NCI-H748 treated with DMSO at 0.1 percent for 48 hours (cell line): ENCODE results near the gene CLDN1.

Experiments
- DNase-seq: peaks from one replicate; lab custom pipeline; 2025; lab: John Stamatoyannopoulos, UW

CLDN1 gene

DNA sequence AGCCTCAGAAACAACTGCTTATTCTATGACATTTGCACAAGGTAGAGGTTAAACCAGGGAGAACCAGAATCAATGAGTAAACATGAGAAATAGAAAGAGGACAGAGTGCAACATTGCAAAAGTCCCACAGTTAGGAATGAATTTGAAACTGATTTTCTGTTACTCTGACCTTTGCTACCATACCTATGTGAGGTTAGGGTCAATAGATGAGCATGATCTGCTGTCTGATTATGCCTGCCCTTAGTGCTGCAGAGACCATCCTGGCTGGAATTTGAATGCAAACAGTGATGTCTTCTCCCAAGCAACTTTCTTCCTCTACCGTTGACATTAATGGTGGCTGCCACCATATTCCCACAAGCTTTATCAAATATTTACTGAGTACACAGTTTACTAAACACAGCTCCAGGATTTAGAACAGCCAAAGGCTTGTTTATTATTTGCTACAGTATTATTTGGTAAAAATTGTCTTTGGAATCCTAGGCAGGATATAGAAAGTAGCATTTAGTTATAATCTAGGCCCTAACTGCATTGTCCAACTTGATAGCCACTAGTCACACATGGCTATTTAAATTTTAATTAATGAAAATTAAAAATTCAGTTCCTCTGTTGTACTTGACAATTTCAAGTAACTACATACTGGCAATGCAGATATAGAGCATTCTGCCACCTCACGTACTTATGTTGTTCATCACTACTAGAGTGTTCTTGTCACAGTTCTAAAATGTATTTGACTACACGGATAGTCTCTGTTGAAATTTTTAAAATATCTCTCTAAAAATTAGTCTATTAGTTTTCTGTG lies 8.9 kb upstream of the CLDN1 start:
- DNase-seq, result no peak

DNA sequence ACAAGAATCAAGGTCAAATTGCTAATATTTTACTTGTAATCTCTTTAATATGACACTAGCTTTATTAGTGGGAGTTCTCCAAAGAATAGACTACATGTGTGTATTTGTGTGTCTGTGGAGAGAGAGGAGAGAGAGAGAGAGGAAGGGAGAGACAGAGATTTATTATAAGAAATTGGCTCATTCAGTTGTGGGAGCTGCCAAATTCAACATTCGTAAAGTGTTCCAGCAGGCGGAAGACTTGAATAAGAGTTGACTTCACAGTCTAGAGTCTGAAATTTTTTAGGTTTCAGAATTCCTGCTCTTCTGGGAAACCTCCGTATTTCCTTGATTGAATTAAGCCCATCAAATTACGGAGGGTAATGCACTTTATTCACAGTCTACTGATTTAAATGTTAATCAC lies 4.7 kb upstream of the CLDN1 start:
- DNase-seq, result no peak

DNA sequence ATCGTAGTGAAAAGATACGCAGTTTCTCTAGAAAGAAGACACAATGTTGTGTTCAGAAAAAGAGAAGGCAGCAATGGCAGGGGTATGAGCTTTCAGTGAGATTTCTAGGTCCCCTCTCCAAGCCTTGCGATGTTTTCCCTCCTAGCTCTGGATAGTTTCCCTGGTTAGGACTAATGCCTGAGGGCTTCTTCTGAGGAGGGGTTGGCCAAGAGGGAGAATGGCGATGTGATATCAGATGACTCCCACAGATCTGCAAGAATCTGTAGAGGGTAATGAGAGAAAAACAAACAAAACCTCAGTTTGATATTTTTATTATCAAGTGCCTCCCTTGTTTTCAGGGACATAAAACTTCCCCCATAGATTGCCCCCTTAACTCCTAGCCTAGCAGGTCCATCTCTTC lies 4.1 kb upstream of the CLDN1 start:
- no peak for DNase-seq

- DNase-seq, result no peak
Measured at GRCh38 chr3:190325923-190326322, 3.7 kb upstream of the CLDN1 start.

- DNase-seq, result no peak
Measured at GRCh38 chr3:190323246-190323626, 990 bp upstream of the CLDN1 start.

GRCh38 chr3:190322604-190323245 lies 479 bp upstream of the CLDN1 start:
- no peak for DNase-seq

DNA sequence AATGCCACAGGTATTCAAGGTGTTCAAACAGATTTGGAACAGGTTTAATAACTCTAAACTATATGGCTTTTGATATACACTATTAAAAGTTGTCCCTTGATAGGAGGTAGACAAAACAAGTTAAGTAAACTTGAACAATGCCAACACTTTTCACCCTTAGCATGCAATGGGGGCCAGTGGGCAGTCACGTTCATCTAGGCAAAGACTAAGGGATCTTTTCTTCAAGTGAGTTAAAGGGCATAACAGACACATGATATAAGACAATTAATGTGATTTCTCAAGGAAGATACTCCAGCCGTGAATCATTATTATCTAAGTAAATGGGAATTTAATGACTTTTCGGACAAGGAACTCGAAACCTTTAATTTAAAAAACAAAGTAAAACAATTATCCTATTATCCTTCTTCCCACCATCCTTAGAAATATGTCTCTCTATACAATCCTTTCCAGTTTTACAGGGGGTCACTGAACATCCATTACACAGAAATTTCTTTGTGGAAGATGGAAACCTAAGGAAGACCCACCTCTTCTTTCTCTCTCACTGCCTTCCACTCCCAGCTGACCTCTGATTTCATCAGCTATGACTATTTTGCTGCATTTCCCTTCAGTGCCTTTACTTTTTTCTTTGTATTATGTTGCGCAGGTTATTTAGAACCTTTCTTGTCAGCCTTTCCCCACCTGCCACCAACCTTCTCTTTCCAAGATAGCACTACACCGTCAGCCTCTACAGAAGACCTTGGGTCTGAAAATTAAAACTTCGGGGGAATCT lies 1.5 kb downstream of the CLDN1 start:
- DNase-seq, result no peak

DNA sequence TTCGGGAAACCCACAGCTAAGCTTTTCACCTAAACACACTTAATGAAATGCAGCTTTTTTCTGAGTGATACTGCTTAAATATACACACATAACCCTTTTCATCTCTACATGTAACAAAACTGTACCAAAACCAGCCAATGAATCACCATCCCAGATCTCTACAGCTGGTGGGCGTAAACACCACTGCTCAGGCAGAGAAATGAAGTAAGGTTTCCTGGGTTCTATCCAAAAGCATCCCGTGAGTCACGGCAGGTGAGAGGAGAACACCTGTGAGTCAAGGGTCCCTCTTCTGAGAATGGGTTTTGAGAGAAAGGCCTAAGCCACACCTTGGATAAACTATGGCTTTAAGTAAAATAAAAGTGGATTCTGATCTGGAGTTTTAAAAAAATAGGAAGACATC lies 2.6 kb downstream of the CLDN1 start:
- DNase-seq, result no peak

DNA sequence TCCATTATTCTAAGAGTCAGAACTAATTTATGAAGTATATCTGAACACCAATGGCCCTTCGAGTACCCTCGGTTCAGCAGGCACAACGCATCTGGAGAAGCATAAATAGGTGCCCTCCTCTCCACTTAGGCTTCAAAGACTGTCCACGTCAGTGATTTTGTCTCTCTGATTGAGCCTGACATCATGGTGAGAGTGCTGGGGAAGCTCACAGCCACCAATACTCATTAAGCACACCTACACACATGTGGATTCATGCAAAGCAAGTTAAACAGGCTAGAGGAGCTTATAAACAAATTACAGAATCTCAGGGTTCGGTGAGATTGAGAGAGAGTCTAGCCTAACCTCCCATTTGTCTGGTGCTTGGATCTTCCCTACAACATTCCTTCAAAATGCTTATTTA lies 3.6 kb downstream of the CLDN1 start:
- DNase-seq, result no peak

- DNase-seq, result no peak
Measured at GRCh38 chr3:190314741-190315140, 7.5 kb downstream of the CLDN1 start.

GRCh38 chr3:190309414-190309813 lies 12.8 kb downstream of the CLDN1 start:
- DNase-seq, result no peak

GRCh38 chr3:190308154-190308553 lies 14.1 kb downstream of the CLDN1 start:
- DNase-seq, result no peak

DNA sequence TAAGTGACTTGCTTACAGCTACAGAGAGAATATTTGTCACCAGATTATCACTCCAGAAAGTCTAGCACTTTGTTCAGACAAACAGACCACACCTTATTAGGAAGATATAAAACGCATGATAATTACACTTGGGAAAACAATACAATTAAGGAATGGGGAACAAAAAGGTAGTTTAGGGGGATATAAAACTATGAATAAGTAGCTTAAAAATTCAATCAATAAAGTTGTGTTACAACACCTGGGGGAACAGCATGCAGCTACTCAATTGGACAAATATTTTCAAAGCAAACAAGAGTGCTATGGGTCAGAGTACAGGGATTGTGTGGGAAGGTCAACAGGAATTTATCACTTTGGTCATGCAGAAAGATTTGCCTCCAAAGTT lies 15.1 kb downstream of the CLDN1 start:
- no peak for DNase-seq

DNA sequence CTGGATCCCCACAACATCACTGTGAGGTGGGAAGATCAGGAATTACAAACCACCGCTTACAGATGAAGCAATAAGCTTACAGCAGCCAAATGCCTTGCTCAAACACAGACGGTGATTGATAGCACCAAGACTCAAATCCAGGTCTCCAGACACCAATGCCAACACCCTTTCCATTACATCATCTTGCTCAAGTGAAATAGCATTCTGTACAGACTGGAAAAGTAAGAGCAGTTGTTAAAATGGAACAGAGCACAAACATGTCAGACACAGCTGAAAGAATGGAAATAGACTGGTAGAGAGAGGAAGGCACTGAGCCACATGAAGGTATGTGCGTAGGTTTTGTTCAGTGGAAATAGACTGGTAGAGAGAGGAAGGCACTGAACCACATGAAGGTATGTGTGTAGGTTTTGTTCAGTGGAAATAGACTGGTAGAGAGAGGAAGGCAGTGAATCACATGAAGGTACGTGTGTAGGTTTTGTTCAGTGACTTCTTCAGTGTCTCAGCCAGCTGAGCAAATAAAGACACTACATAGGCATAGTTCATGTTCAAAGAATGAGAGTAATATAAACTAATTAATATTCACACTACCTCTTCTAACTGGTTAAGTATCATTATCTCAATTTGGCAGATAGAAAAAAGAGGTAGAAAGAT lies 15.6 kb downstream of the CLDN1 start:
- peak; percentile 64 for DNase-seq

GRCh38 chr3:190306026-190306425 lies 16.2 kb downstream of the CLDN1 start:
- DNase-seq, result no peak

GRCh38 chr3:190305406-190305805 lies 16.8 kb downstream of the CLDN1 start:
- DNase-seq, result no peak

DNA sequence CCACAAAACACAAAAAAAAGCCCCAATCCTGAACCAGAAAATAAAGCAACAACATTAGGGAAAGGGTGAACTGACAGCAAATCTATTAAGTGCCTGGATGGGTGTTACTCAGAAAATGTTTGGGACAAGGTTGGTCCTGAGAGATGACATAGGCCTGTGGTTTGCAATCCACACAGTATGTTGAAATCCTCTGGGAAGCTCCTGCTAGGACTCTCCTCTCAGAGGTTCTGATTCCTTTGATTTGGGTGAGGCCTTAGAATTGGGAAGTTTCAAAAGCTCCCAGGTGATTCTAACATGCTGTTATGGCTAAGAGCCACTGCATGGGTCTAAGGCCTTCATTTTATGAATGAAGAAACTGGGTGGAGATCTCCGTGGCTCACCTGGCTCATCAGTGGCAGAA lies 18.4 kb downstream of the CLDN1 start:
- DNase-seq, result no peak

- no peak for DNase-seq
Measured at GRCh38 chr3:190302212-190302867, 19.9 kb downstream of the CLDN1 start.

- no peak for DNase-seq
Measured at GRCh38 chr3:190301591-190301990, 20.7 kb downstream of the CLDN1 start.

- DNase-seq, result no peak
Measured at GRCh38 chr3:190299969-190300368, 22.3 kb downstream of the CLDN1 start.

DNA sequence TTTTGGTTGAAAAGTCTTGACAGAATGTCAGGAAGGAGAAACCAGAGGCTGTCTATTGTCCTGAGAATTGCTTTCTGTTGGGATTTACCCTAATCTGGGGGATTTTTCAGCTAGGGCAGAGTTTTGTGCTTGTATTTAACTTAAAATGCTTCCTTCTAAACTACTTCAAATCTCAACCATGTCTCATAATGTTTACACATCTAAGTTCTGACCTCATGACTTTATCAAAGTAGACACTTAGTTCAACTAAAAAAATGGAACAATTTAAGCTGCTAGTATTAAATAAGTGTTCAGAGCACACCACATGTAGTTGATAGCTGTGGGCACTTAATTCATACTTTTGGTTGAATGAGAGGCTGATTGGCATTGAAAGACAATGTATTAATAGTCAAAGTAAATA lies 28.2 kb downstream of the CLDN1 start:
- DNase-seq, result no peak

GRCh38 chr3:190293621-190294020 lies 28.6 kb downstream of the CLDN1 start:
- no peak for DNase-seq
